OCI-LY7 (cell line): ENCODE results near the gene ZDHHC22. TPM values are rescaled to one million over a fixed set of nuclear protein-coding genes. Genes with fewer than 3 reads are reported as not detected.

Experiments used
- BruUV-seq: library from RNA; stranded (reverse); fragments of 400-500 nt; replicated peaks from 2 replicates; lab custom pipeline; 2021; lab: Mats Ljungman, UMichigan
- CTCF ChIA-PET: fragments of 300-600 bp; sonication (Branson Sonifier 250); formaldehyde crosslinking; loops from one replicate; lab custom pipeline; 2022; ENCODE audit warnings: antibody characterized with exemption; ENCODE audit not compliant: unreplicated experiment; lab: Charles Lee
- POLR2A ChIA-PET: fragments of 300-600 bp; sonication (Branson Sonifier 250); formaldehyde crosslinking; loops from one replicate; lab custom pipeline; 2022; ENCODE audit warnings: antibody characterized with exemption; lab: Charles Lee
- DNase-seq: peaks from one replicate; pipeline ENCODE4 v3.0.0-alpha.2; 2015; ENCODE audit warnings: low spot score
- H2AFZ ChIP-seq: fragments of 200-600 bp; sonication (generic), shearing (Covaris generic); 2 replicates; pipeline ENCODE4 v1.6.1; 2014; ENCODE audit warnings: mild to moderate bottlenecking, antibody characterized with exemption, low read length, moderate library complexity
- H3K27ac ChIP-seq: fragments of 200-600 bp; sonication (generic); 2 replicates; pipeline ENCODE4 v1.5.1; 2014; ENCODE audit warnings: mixed run types, low read depth, mild to moderate bottlenecking, moderate library complexity, low read length, inconsistent platforms; ENCODE audit not compliant: poor library complexity, severe bottlenecking
- H3K36me3 ChIP-seq: fragments of 200-600 bp; sonication (generic); 2 replicates; pipeline ENCODE4 v1.6.1; 2014; ENCODE audit warnings: mild to moderate bottlenecking, antibody characterized with exemption, low read length, moderate library complexity, mixed read lengths; ENCODE audit not compliant: insufficient read depth
- H3K4me1 ChIP-seq: fragments of 200-600 bp; sonication (generic); 2 replicates; pipeline ENCODE4 v1.5.1; 2014; ENCODE audit warnings: mild to moderate bottlenecking, low read length; ENCODE audit not compliant: insufficient read depth, poor library complexity, severe bottlenecking
- H3K4me2 ChIP-seq: fragments of 200-600 bp; sonication (generic); 2 replicates; pipeline ENCODE4 v1.6.1; 2014; ENCODE audit warnings: mild to moderate bottlenecking, low read length
- H3K4me3 ChIP-seq: fragments of 200-600 bp; sonication (generic); 2 replicates; pipeline ENCODE4 v1.5.1; 2014; ENCODE audit warnings: mild to moderate bottlenecking, low read depth, low read length; ENCODE audit not compliant: poor library complexity, severe bottlenecking
- H3K79me2 ChIP-seq: fragments of 200-600 bp; sonication (generic); 2 replicates; pipeline ENCODE4 v1.6.1; 2016; ENCODE audit warnings: low read depth, mild to moderate bottlenecking, low read length, moderate library complexity, mixed read lengths; ENCODE audit not compliant: insufficient read depth
- H3K9me2 ChIP-seq: fragments of 200-600 bp; sonication (generic); 2 replicates; pipeline ENCODE4 v1.6.1; 2016; ENCODE audit warnings: mild to moderate bottlenecking, low read length, mixed read lengths; ENCODE audit not compliant: insufficient read depth
- H3K9me3 ChIP-seq: fragments of 200-600 bp; sonication (generic); 2 replicates; pipeline ENCODE4 v1.6.1; 2014; ENCODE audit warnings: mild to moderate bottlenecking, mixed run types, low read length, mixed read lengths
- H4K20me1 ChIP-seq: fragments of 200-600 bp; sonication (generic); 2 replicates; pipeline ENCODE4 v1.6.1; 2014; ENCODE audit warnings: mild to moderate bottlenecking, antibody characterized with exemption, low read length, moderate library complexity, mixed read lengths; ENCODE audit not compliant: insufficient read depth
- CTCF ChIP-seq: fragments of 200-600 bp; sonication (generic); conservative IDR thresholded peaks from 2 replicates; pipeline ENCODE4 v1.5.1; 2014; ENCODE audit warnings: mild to moderate bottlenecking, antibody characterized with exemption, low read length, moderate library complexity, mixed read lengths
- EZH2phosphoT487 ChIP-seq: fragments of 200-600 bp; sonication (generic); IDR thresholded peaks from 2 replicates; pipeline ENCODE4 v1.6.1; 2018; ENCODE audit warnings: low read depth, borderline replicate concordance, mild to moderate bottlenecking, mixed run types, antibody characterized with exemption, low read length, moderate library complexity, mixed read lengths
- intact Hi-C: fragments of 100-400 bp; cut with micrococcal nuclease; formaldehyde crosslinking; loops from one replicate; pipeline ENCODE4 v1.10.0; 2022; ENCODE audit not compliant: unreplicated experiment
- total RNA-seq, 2 experiments: library from RNA; depleted of rRNA in 1 of 2; stranded (reverse); fragments of >200 nt in 1 of 2; shearing (Covaris generic) in 1 of 2; gene quantifications; 2 replicates each; pipeline ENCODE4 v1.2.3, GENCODE V29; 2014 to 2022

ZDHHC22 gene
- total RNA-seq, 2 experiments from 2014 or later, result not detected

- Histone ChIP-seq H3K4me1 (peaks cover 49% of the 10 kb centered on the region), H3K4me3 (peak overlapping the region; percentile 50), H3K4me2 (peak overlapping the region; percentile 74), H3K79me2 (peaks cover 58% of the 10 kb centered on the region; the same call in 1 of the 2 replicates), H4K20me1 (no peaks in the 10 kb centered on the region), H3K9me3 (no peaks in the 10 kb centered on the region), H3K9me2 (no peaks in the 10 kb centered on the region), H3K36me3 (peaks cover 13% of the 10 kb centered on the region), H3K27ac (peak overlapping the region; percentile 67), H2AFZ (peak overlapping the region; percentile 34; the same call in 1 of the 2 replicates)
- POLR2A ChIA-PET, result interaction anchor here (3.4 kb wide), 1 partner anchor 21 kb away, joined by 51 read pairs; no protein-coding TSS in a partner anchor
- intact Hi-C loops, result loop anchor here (2.0 kb wide), 1 partner anchor 276 kb away; the partner anchor contains the start of genes SAMD15 and TMED8
- DNase-seq, result peak; percentile 69
- BruUV-seq, result no TSS peak
- TF ChIP-seq EZH2phosphoT487 (no peak), CTCF (no peak)
- CTCF ChIA-PET, result no interaction called here
These were observed 40.6 kb downstream of the ZDHHC22 start for GRCh38 chr14:77100961-77101360.

GRCh38 chr14:77099425-77100167 lies 42.0 kb downstream of the ZDHHC22 start:
- intact Hi-C loops, result loop anchor here (2.0 to 10.0 kb wide), 5 partner anchors 53 to 375 kb away; partner anchors contain the start of genes GSTZ1, POMT2, SAMD15 and TMED8
- BruUV-seq, result no TSS peak

More at GRCh38 chr14:77099425-77100167, 42.0 kb downstream of the ZDHHC22 start:
- peaks cover 58% of the 10 kb centered on the region; the same call in 1 of the 2 replicates for H3K79me2 ChIP-seq
- peak overlapping the region; percentile 96 for H3K4me2 ChIP-seq
- CTCF ChIA-PET, result interaction anchor here (0.5 to 2.0 kb wide), 3 partner anchors 14 to 53 kb away, joined by 3 to 10 read pairs (median 7); no protein-coding TSS in a partner anchor
- no peak for DNase-seq
- H3K4me3 ChIP-seq, result peak overlapping the region; percentile 82
- peaks cover 7% of the 10 kb centered on the region; the same call in 1 of the 2 replicates for H3K36me3 ChIP-seq
- TF ChIP-seq EZH2phosphoT487 (no peak), CTCF (no peak)
- H3K9me3 ChIP-seq, result no peaks in the 10 kb centered on the region
- H2AFZ ChIP-seq, result no peak overlapping the region
- H3K9me2 ChIP-seq, result no peaks in the 10 kb centered on the region
- peaks cover 49% of the 10 kb centered on the region for H3K4me1 ChIP-seq
- H3K27ac ChIP-seq, result peak overlapping the region; percentile 53
- POLR2A ChIA-PET, result interaction anchor here (0.6 to 3.4 kb wide), 10 partner anchors 9 to 357 kb away, joined by 3 to 51 read pairs (median 3); partner anchors contain the start of gene ZDHHC22
- H4K20me1 ChIP-seq, result no peaks in the 10 kb centered on the region
